NCI-H460 (cell line): ENCODE data around the gene BCL3. TPM values are rescaled to one million over a fixed set of nuclear protein-coding genes. Genes with fewer than 3 reads are reported as not detected.

Source experiments
- small RNA-seq, 2 experiments: library from RNA; depleted of rRNA; stranded (forward); fragments of <200 nt; gene quantifications; one replicate each; pipeline ENCODE3, GENCODE V24; 2014
- total RNA-seq: library from RNA; depleted of rRNA; stranded (reverse); fragments of >200 nt; shearing (Covaris generic); gene quantifications from 2 replicates; pipeline ENCODE4 v1.2.3, GENCODE V29; 2014; rRNA removed

The BCL3 gene
- total RNA-seq, 1 experiment from 2014 or later: 12.6 TPM

Small RNAs within 50 kb of the gene (small RNA-seq; reads per million reads assigned to genes)
- gene RF00156 (0 to 0.04 reads per million in 2 experiments), gene RF00285 (0 to 0.06 reads per million in 2 experiments)

Other genes starting within 250 kb of the BCL3 start
- 5.6 TPM in 2 replicates for gene ZNF180, start 248.2 kb upstream of the BCL3 start, total RNA-seq
- gene CEACAM20, start 219.0 kb upstream of the BCL3 start, total RNA-seq: not detected in 2 replicates
- not detected in 2 replicates for gene IGSF23, start 135.1 kb upstream of the BCL3 start, total RNA-seq
- 49.8 and 50.1 TPM in 2 replicates for gene PVR, start 104.8 kb upstream of the BCL3 start, total RNA-seq
- 0.46 and 0.59 TPM in 2 replicates for gene CEACAM19, start 77.2 kb upstream of the BCL3 start, total RNA-seq
- not detected in 2 replicates for gene CEACAM16, start 49.6 kb upstream of the BCL3 start, total RNA-seq
- not detected in 2 replicates for gene CBLC, start 29.2 kb downstream of the BCL3 start, total RNA-seq
- gene BCAM, start 60.4 kb downstream of the BCL3 start, total RNA-seq: 2.3 and 3.1 TPM in 2 replicates
- gene NECTIN2, start 97.6 kb downstream of the BCL3 start, total RNA-seq: 24.3 and 29.4 TPM in 2 replicates
- gene TOMM40, start 142.5 kb downstream of the BCL3 start, total RNA-seq: 43.7 and 60.7 TPM in 2 replicates
- 0.84 and 1.2 TPM in 2 replicates for gene APOE, start 157.1 kb downstream of the BCL3 start, total RNA-seq
- 6.1 and 9.6 TPM in 2 replicates for gene APOC1, start 165.9 kb downstream of the BCL3 start, total RNA-seq
- not detected in 2 replicates for gene APOC4, start 193.5 kb downstream of the BCL3 start, total RNA-seq
- not detected in 2 replicates for gene APOC2, start 197.3 kb downstream of the BCL3 start, total RNA-seq
- 31.0 and 31.2 TPM in 2 replicates for gene CLPTM1, start 206.7 kb downstream of the BCL3 start, total RNA-seq